ENCODE data around the gene ZNF223.

- TF ChIP-seq CTCF (IDR thresholded peaks at IDR 0.05) (no peak), REST (IDR thresholded peaks at IDR 0.05; ENCODE audit: low read depth, low read length) (no peak), SIN3A (IDR thresholded peaks at IDR 0.05; ENCODE audit: borderline replicate concordance, low read depth, low read length) (no peak), FOXM1 (IDR thresholded peaks at IDR 0.05; ENCODE audit: low read depth) (no peak), FOXJ3 (CRISPR knock-in tag; IDR thresholded peaks at IDR 0.05) (no peak), MAX (IDR thresholded peaks at IDR 0.05; ENCODE audit: low read depth) (no peak), RCOR1 (IDR thresholded peaks at IDR 0.05; ENCODE audit: low read length) (no peak)
Measured at GRCh38 chr19:44019498-44019897, 32.3 kb upstream of the ZNF223 start.

Measured in SK-N-SH (cell line).